HepG2 (cell line): Measurements from ENCODE around the gene MYL9. TPM values are rescaled to one million over a fixed set of nuclear protein-coding genes. Genes with fewer than 3 reads are reported as not detected.

Experiments used
- AKAP8 ChIP-seq: sonication (generic); formaldehyde crosslinking; IDR thresholded peaks from 2 replicates; pipeline ENCODE4 v1.5.1; 2020; ENCODE audit warnings: mild to moderate bottlenecking, missing genetic modification reagents
- FLYWCH1 ChIP-seq: sonication (generic); formaldehyde crosslinking; IDR thresholded peaks from 2 replicates; pipeline ENCODE4 v1.8.1; 2023; ENCODE audit warnings: mild to moderate bottlenecking, missing genetic modification reagents
- GLI4 ChIP-seq: sonication (generic); formaldehyde crosslinking; IDR thresholded peaks from 2 replicates; pipeline ENCODE4 v1.5.1; 2020; ENCODE audit warnings: missing genetic modification reagents, mild to moderate bottlenecking, moderate library complexity, borderline replicate concordance
- HNRNPL ChIP-seq: fragments of 200-400 bp; formaldehyde crosslinking; IDR thresholded peaks from 2 replicates; pipeline ENCODE4 v1.6.1; 2017; ENCODE audit warnings: mild to moderate bottlenecking, low read depth, low read length
- KDM5B ChIP-seq: sonication (generic); formaldehyde crosslinking; IDR thresholded peaks from 2 replicates; pipeline ENCODE4 v1.4.0; 2020; ENCODE audit warnings: missing genetic modification reagents, mild to moderate bottlenecking, borderline replicate concordance
- MED13 ChIP-seq: sonication (generic); formaldehyde crosslinking; IDR thresholded peaks from 2 replicates; pipeline ENCODE4 v1.5.0; 2020; ENCODE audit warnings: missing genetic modification reagents
- SNAI1 ChIP-seq: sonication (generic); formaldehyde crosslinking; IDR thresholded peaks from 2 replicates; pipeline ENCODE4 v1.5.0; 2020; ENCODE audit warnings: mild to moderate bottlenecking, missing genetic modification reagents, borderline replicate concordance
- SRSF1 ChIP-seq: fragments of 200-400 bp; formaldehyde crosslinking; optimal IDR thresholded peaks from 2 replicates; pipeline ENCODE3; 2017; ENCODE audit warnings: mild to moderate bottlenecking, low read depth, low read length, moderate library complexity
- ZBTB20 ChIP-seq: sonication (generic); formaldehyde crosslinking; IDR thresholded peaks from 2 replicates; pipeline ENCODE4 v1.8.1; 2023; ENCODE audit warnings: missing genetic modification reagents, low read depth, mild to moderate bottlenecking, borderline replicate concordance
- ZMYM2 ChIP-seq: sonication (generic); formaldehyde crosslinking; IDR thresholded peaks from 2 replicates; pipeline ENCODE4 v1.8.0; 2022; ENCODE audit warnings: mild to moderate bottlenecking, missing genetic modification reagents
- ZNF331 ChIP-seq: sonication (generic); formaldehyde crosslinking; IDR thresholded peaks from 2 replicates; pipeline ENCODE4 v1.4.0; 2020; ENCODE audit warnings: missing genetic modification reagents
- ZNF552 ChIP-seq: sonication (generic); formaldehyde crosslinking; IDR thresholded peaks from 2 replicates; pipeline ENCODE4 v1.9.0; 2022; ENCODE audit warnings: missing genetic modification reagents, mild to moderate bottlenecking, borderline replicate concordance
- ZNF619 ChIP-seq: sonication (generic); formaldehyde crosslinking; IDR thresholded peaks from 2 replicates; pipeline ENCODE4 v1.4.0; 2020; ENCODE audit warnings: mild to moderate bottlenecking, missing genetic modification reagents
- ZNF713 ChIP-seq: sonication (generic); formaldehyde crosslinking; IDR thresholded peaks from 2 replicates; pipeline ENCODE4 v1.4.0; 2020; ENCODE audit warnings: mild to moderate bottlenecking, missing genetic modification reagents
- polyA plus RNA-seq, 8 experiments: library from polyadenylated mRNA; depleted of rRNA in 3 of 8; stranded (reverse) in 7 of 8; unstranded in 1 of 8; fragments of >200 nt; fragmentation: Illumina TruSeq in 4 of 8; extraction: Trizol in 4 of 8; gene quantifications; 2 replicates each; pipeline versions ENCODE4 v1.2.1 to v1.2.3, GENCODE V29; 2011 to 2016; ENCODE audit warnings: low read depth in 4 of 8, missing spikeins in 1 of 8, mixed read lengths in 1 of 8; ENCODE audit not compliant: insufficient read depth in 1 of 8
- total RNA-seq, 5 experiments: library from RNA; depleted of rRNA; stranded (reverse); fragments of >200 nt; fragmentation: Illumina TruSeq; extraction: Trizol; gene quantifications; 2 replicates each; pipeline ENCODE4 v1.2.3, GENCODE V29; 2016; ENCODE audit warnings: low read depth in 1 of 5
- TF ChIP-seq, protein P1 (sequence below): sonication (generic); formaldehyde crosslinking; IDR thresholded peaks from 2 replicates; pipeline ENCODE4 v1.8.0; 2022; ENCODE audit warnings: missing genetic modification reagents, mild to moderate bottlenecking, inconsistent platforms, borderline replicate concordance
- TF ChIP-seq, protein P2 (sequence below): sonication (generic); formaldehyde crosslinking; IDR thresholded peaks from 2 replicates; pipeline ENCODE4 v1.8.0; 2022; ENCODE audit warnings: low read depth, missing genetic modification reagents
- TF ChIP-seq, protein P3 (sequence below): sonication (generic); formaldehyde crosslinking; IDR thresholded peaks from 2 replicates; pipeline ENCODE4 v1.4.0; 2020; ENCODE audit warnings: missing genetic modification reagents
- TF ChIP-seq, protein P4 (sequence below): sonication (generic); formaldehyde crosslinking; conservative IDR thresholded peaks from 2 replicates; pipeline ENCODE4 v1.4.0; 2020; ENCODE audit warnings: mild to moderate bottlenecking, missing genetic modification reagents, moderate library complexity

The MYL9 gene
- total and polyA plus RNA-seq, 2 of the 13 experiments (the other 11 are each of a cell fraction or from before 2014, with no cell fraction given): 0.87 to 2.2 TPM

DNA sequence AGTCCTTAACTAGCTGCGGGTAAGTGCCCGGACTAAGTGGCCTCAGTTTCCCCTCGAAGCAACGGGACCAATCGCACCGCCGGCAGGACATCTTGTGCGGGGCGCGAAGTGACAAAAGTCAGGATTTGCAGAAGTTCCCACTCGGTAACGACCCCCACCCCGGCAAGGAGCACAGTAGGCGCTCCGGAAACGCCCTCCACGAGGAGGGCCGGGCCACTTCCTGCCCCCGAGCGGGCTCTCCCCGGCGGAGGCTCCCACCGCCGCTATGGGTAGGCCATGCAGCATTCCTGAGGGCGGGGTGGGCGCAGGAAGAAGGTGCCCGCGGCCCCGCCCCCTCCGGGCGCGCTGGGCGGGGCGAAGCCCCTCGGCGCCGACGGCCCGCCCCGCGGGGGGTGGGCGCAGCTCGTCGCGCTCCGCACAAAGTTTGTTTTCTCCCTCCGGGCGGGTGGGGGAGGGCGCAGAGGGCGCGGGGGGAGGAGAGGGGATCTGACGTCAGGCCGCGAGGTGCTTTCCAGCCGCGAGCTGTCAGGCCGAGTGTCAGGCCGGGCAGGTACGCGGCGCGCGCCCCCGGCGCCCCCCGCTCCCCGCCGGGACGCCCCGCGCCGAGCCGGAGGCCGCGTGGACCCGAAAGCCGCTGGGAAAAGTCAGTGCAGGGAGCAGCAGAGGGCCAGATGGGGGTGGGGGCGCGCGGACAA, 31.9 kb downstream of the MYL9 start, which contains the start of gene TGIF2 (continued):
- no peak for TF ChIP-seq ZNF713 (CRISPR knock-in tag)
- peak; percentile 85 for TF ChIP-seq SRSF1
- peak; percentile 99 for TF ChIP-seq ZNF619 (CRISPR knock-in tag)
- peak; percentile 47; the same call in 1 of the 2 replicates for TF ChIP-seq MED13
- TF ChIP-seq KDM5B (CRISPR knock-in tag): peak; percentile 95
- TF ChIP-seq ZNF331 (CRISPR knock-in tag): peak; percentile 59; the same call in 1 of the 2 replicates
- TF ChIP-seq, protein P1, sequence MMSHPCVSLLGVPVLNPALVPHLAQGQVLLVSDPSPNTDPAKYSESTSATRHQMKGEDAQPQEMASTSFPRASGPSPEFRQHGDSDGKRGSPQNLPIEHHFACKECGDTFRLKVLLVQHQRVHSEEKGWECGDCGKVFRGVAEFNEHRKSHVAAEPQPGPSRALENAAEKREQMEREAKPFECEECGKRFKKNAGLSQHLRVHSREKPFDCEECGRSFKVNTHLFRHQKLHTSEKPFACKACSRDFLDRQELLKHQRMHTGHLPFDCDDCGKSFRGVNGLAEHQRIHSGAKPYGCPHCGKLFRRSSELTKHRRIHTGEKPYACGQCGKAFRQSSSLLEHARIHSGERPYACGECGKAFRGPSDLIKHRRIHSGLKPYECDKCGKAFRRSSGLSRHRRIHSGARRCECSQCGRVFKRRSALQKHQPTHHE (CRISPR knock-in tag): peak; percentile 68; the same call in 1 of the 2 replicates
- peak; percentile 90; the same call in 1 of the 2 replicates for TF ChIP-seq AKAP8 (CRISPR knock-in tag)
- no peak for TF ChIP-seq FLYWCH1 (CRISPR knock-in tag)
- TF ChIP-seq GLI4 (CRISPR knock-in tag): peak; percentile 92
- TF ChIP-seq, protein P2, sequence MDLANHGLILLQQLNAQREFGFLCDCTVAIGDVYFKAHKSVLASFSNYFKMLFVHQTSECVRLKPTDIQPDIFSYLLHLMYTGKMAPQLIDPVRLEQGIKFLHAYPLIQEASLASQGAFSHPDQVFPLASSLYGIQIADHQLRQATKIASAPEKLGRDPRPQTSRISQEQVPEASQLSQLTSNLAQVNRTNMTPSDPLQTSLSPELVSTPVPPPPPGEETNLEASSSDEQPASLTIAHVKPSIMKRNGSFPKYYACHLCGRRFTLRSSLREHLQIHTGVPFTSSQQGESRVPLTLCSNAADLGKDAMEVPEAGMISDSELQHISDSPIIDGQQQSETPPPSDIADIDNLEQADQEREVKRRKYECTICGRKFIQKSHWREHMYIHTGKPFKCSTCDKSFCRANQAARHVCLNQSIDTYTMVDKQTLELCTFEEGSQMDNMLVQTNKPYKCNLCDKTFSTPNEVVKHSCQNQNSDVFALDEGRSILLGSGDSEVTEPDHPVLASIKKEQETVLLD (CRISPR knock-in tag): peak; percentile 56; the same call in 1 of the 2 replicates
- peak; percentile 77; the same call in 1 of the 2 replicates for TF ChIP-seq HNRNPL
- peak; percentile 62; the same call in 1 of the 2 replicates for TF ChIP-seq ZMYM2 (CRISPR knock-in tag)
- TF ChIP-seq, protein P3, sequence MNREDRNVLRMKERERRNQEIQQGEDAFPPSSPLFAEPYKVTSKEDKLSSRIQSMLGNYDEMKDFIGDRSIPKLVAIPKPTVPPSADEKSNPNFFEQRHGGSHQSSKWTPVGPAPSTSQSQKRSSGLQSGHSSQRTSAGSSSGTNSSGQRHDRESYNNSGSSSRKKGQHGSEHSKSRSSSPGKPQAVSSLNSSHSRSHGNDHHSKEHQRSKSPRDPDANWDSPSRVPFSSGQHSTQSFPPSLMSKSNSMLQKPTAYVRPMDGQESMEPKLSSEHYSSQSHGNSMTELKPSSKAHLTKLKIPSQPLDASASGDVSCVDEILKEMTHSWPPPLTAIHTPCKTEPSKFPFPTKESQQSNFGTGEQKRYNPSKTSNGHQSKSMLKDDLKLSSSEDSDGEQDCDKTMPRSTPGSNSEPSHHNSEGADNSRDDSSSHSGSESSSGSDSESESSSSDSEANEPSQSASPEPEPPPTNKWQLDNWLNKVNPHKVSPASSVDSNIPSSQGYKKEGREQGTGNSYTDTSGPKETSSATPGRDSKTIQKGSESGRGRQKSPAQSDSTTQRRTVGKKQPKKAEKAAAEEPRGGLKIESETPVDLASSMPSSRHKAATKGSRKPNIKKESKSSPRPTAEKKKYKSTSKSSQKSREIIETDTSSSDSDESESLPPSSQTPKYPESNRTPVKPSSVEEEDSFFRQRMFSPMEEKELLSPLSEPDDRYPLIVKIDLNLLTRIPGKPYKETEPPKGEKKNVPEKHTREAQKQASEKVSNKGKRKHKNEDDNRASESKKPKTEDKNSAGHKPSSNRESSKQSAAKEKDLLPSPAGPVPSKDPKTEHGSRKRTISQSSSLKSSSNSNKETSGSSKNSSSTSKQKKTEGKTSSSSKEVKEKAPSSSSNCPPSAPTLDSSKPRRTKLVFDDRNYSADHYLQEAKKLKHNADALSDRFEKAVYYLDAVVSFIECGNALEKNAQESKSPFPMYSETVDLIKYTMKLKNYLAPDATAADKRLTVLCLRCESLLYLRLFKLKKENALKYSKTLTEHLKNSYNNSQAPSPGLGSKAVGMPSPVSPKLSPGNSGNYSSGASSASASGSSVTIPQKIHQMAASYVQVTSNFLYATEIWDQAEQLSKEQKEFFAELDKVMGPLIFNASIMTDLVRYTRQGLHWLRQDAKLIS (CRISPR knock-in tag): 0 out of 2 replicates have a peak, but pooled peaks have one; percentile 4
- TF ChIP-seq SNAI1 (CRISPR knock-in tag): peak; percentile 87; the same call in 1 of the 2 replicates
- TF ChIP-seq, protein P4, sequence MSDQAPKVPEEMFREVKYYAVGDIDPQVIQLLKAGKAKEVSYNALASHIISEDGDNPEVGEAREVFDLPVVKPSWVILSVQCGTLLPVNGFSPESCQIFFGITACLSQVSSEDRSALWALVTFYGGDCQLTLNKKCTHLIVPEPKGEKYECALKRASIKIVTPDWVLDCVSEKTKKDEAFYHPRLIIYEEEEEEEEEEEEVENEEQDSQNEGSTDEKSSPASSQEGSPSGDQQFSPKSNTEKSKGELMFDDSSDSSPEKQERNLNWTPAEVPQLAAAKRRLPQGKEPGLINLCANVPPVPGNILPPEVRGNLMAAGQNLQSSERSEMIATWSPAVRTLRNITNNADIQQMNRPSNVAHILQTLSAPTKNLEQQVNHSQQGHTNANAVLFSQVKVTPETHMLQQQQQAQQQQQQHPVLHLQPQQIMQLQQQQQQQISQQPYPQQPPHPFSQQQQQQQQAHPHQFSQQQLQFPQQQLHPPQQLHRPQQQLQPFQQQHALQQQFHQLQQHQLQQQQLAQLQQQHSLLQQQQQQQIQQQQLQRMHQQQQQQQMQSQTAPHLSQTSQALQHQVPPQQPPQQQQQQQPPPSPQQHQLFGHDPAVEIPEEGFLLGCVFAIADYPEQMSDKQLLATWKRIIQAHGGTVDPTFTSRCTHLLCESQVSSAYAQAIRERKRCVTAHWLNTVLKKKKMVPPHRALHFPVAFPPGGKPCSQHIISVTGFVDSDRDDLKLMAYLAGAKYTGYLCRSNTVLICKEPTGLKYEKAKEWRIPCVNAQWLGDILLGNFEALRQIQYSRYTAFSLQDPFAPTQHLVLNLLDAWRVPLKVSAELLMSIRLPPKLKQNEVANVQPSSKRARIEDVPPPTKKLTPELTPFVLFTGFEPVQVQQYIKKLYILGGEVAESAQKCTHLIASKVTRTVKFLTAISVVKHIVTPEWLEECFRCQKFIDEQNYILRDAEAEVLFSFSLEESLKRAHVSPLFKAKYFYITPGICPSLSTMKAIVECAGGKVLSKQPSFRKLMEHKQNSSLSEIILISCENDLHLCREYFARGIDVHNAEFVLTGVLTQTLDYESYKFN (CRISPR knock-in tag): peak; percentile 80
- peak; percentile 90; the same call in 1 of the 2 replicates for TF ChIP-seq ZNF552 (CRISPR knock-in tag)
- peak; percentile 67 for TF ChIP-seq ZBTB20 (CRISPR knock-in tag)
